Measurements from ENCODE around the gene PIK3CG. TPM values are rescaled to one million over a fixed set of nuclear protein-coding genes. Genes with fewer than 3 reads are reported as not detected.

The PIK3CG gene
- polyA plus RNA-seq, 2 of the 4 experiments (the other 2 are of a cell fraction), result not detected

- ChIA-PET POLR2A (no interaction called here), CTCF (interaction anchor here (0.6 kb wide), 1 partner anchor 161 kb away, joined by 3 read pairs; no protein-coding TSS in a partner anchor)
- TF ChIP-seq SMC3 (IDR thresholded peaks at IDR 0.05) (no peak), KDM1A (IDR thresholded peaks at IDR 0.05; ENCODE audit: low read depth) (no peak), HMGXB4 (CRISPR knock-in tag; IDR thresholded peaks at IDR 0.05; ENCODE audit: borderline replicate concordance) (no peak)
- TF ChIP-seq, protein P1, sequence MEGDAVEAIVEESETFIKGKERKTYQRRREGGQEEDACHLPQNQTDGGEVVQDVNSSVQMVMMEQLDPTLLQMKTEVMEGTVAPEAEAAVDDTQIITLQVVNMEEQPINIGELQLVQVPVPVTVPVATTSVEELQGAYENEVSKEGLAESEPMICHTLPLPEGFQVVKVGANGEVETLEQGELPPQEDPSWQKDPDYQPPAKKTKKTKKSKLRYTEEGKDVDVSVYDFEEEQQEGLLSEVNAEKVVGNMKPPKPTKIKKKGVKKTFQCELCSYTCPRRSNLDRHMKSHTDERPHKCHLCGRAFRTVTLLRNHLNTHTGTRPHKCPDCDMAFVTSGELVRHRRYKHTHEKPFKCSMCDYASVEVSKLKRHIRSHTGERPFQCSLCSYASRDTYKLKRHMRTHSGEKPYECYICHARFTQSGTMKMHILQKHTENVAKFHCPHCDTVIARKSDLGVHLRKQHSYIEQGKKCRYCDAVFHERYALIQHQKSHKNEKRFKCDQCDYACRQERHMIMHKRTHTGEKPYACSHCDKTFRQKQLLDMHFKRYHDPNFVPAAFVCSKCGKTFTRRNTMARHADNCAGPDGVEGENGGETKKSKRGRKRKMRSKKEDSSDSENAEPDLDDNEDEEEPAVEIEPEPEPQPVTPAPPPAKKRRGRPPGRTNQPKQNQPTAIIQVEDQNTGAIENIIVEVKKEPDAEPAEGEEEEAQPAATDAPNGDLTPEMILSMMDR (IDR thresholded peaks at IDR 0.05), result no peak
- TF ChIP-seq, protein P2, sequence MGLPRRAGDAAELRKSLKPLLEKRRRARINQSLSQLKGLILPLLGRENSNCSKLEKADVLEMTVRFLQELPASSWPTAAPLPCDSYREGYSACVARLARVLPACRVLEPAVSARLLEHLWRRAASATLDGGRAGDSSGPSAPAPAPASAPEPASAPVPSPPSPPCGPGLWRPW (IDR thresholded peaks at IDR 0.05), result no peak
- H3K4me1 ChIP-seq, result no peaks in the 10 kb centered on the region
- no peak for ATAC-seq
- 46% methylated on average over 4 of the region's 4 CpGs for WGBS (ENCODE audit: missing lambda C conversion rate)
- no peak for FAIRE-seq
- H3K4me3 ChIP-seq, result no peak overlapping the region
- H3K27ac ChIP-seq, result no peak overlapping the region
- H3K9me3 ChIP-seq, result no peaks in the 10 kb centered on the region
- no peak overlapping the region for H3K4me2 ChIP-seq
- DNase-seq (ENCODE audit: low read depth in 1 of 2, low spot score in 1 of 2), result no peak
Measured at GRCh38 chr7:106820321-106821217, 44.5 kb upstream of the PIK3CG start.

- POLR2A ChIA-PET, result no interaction called here
Measured at GRCh38 chr7:106823631-106824030, 41.5 kb upstream of the PIK3CG start.

More at GRCh38 chr7:106823631-106824030, 41.5 kb upstream of the PIK3CG start:
- Histone ChIP-seq H3K4me3 (no peak overlapping the region), H3K4me1 (no peaks in the 10 kb centered on the region), H3K27ac (no peak overlapping the region), H3K4me2 (no peak overlapping the region), H3K9me3 (no peaks in the 10 kb centered on the region)
- CTCF ChIA-PET, result no interaction called here
- TF ChIP-seq, protein P2 (IDR thresholded peaks at IDR 0.05), result no peak
- TF ChIP-seq, protein P3, sequence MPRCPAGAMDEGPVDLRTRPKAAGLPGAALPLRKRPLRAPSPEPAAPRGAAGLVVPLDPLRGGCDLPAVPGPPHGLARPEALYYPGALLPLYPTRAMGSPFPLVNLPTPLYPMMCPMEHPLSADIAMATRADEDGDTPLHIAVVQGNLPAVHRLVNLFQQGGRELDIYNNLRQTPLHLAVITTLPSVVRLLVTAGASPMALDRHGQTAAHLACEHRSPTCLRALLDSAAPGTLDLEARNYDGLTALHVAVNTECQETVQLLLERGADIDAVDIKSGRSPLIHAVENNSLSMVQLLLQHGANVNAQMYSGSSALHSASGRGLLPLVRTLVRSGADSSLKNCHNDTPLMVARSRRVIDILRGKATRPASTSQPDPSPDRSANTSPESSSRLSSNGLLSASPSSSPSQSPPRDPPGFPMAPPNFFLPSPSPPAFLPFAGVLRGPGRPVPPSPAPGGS (IDR thresholded peaks at IDR 0.05), result no peak
- TF ChIP-seq NR3C1 (IDR thresholded peaks at IDR 0.05) (no peak), MAX (IDR thresholded peaks at IDR 0.05) (no peak), SMC3 (IDR thresholded peaks at IDR 0.05) (no peak), JUN (IDR thresholded peaks at IDR 0.05) (no peak), HDAC2 (IDR thresholded peaks at IDR 0.05) (no peak), FOSB (CRISPR knock-in tag; IDR thresholded peaks at IDR 0.05) (no peak), MYC (IDR thresholded peaks at IDR 0.05; ENCODE audit: borderline replicate concordance, low read length) (no peak), NFE2L2 (conservative IDR thresholded peaks at IDR 0.05; ENCODE audit: low read length) (no peak), EHF (CRISPR knock-in tag; IDR thresholded peaks at IDR 0.05) (no peak), ZC3H11A (IDR thresholded peaks at IDR 0.05) (no peak), RNF2 (IDR thresholded peaks at IDR 0.05; ENCODE audit: borderline replicate concordance, low read depth) (no peak), CEBPB (IDR thresholded peaks at IDR 0.05) (no peak), CHD4 (IDR thresholded peaks at IDR 0.05; ENCODE audit: borderline replicate concordance) (no peak), KDM5A (IDR thresholded peaks at IDR 0.05) (no peak), EP300 (IDR thresholded peaks at IDR 0.05) (no peak), HMGXB4 (CRISPR knock-in tag; IDR thresholded peaks at IDR 0.05; ENCODE audit: borderline replicate concordance) (no peak), MAZ (IDR thresholded peaks at IDR 0.05; ENCODE audit: borderline replicate concordance, low read depth, low read length) (no peak), ESRRA (IDR thresholded peaks at IDR 0.05; ENCODE audit: borderline replicate concordance, low read length) (no peak)
- FAIRE-seq (no peak), DNase-seq (ENCODE audit: low read depth in 1 of 2, low spot score in 1 of 2) (peak in 1 of 2 experiments; percentile 20), ATAC-seq (no peak; a peak in 1 of 6 replicates)

All from A549 (cell line).